Measurements from ENCODE around the gene SERINC4.
A peak's percentile ranks its signal among the peaks of the same experiment; 100 is the strongest.

Gene SERINC4

DNA sequence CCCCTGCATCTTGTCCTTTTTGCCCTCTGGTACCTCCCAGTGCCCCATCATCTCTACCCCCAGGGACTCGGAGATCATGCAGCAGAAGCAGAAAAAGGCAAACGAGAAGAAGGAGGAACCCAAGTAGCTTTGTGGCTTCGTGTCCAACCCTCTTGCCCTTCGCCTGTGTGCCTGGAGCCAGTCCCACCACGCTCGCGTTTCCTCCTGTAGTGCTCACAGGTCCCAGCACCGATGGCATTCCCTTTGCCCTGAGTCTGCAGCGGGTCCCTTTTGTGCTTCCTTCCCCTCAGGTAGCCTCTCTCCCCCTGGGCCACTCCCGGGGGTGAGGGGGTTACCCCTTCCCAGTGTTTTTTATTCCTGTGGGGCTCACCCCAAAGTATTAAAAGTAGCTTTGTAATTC, 6.4 kb downstream of the SERINC4 start:
- DNase-seq (ENCODE audit: low read depth), result no peak
- TF ChIP-seq, protein P1, sequence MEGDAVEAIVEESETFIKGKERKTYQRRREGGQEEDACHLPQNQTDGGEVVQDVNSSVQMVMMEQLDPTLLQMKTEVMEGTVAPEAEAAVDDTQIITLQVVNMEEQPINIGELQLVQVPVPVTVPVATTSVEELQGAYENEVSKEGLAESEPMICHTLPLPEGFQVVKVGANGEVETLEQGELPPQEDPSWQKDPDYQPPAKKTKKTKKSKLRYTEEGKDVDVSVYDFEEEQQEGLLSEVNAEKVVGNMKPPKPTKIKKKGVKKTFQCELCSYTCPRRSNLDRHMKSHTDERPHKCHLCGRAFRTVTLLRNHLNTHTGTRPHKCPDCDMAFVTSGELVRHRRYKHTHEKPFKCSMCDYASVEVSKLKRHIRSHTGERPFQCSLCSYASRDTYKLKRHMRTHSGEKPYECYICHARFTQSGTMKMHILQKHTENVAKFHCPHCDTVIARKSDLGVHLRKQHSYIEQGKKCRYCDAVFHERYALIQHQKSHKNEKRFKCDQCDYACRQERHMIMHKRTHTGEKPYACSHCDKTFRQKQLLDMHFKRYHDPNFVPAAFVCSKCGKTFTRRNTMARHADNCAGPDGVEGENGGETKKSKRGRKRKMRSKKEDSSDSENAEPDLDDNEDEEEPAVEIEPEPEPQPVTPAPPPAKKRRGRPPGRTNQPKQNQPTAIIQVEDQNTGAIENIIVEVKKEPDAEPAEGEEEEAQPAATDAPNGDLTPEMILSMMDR (IDR thresholded peaks at IDR 0.05; ENCODE audit: control insufficient read depth, insufficient read depth, low read depth, low read length, missing control alignments), result no peak
- peak overlapping the region; percentile 74 for H3K4me3 ChIP-seq (ENCODE audit: control insufficient read depth, low read depth, low read length)

DNA sequence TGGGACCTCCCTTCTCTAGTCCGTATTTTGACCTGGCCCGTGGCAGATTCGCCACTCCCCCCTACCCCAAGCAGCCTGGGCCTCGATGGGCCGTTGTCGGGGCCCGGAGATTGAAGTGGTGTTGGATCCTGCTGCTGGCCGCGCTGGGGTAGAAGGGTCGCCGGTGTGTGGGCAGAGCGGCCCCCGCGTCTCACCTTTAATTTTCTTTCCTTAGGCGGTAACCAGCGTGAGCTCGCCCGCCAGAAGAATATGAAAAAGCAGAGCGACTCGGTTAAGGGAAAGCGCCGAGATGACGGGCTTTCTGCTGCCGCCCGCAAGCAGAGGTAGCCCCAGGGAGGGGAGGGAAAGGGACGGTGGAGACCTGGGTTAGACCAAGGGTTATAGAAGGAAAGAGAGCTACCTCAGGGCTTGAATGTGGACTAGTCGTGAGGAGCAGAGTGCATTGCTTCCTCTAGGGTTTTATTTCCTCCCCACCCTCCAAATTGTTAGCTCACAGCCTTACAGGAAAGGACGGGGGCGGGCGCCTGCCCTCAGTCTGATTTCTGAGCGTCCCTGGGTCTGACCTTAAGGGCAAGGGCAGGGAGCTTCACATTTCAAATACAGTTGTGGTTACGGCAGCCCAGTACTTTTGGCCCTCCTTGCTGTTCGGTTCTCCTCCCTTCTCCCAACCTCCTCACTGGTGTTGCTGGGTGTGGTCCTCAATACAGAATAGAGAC, 7.1 kb downstream of the SERINC4 start:
- peak overlapping the region; percentile 74 for H3K4me3 ChIP-seq (ENCODE audit: control insufficient read depth, low read depth, low read length)
- no peak for DNase-seq (ENCODE audit: low read depth)
- TF ChIP-seq, protein P1 (IDR thresholded peaks at IDR 0.05; ENCODE audit: control insufficient read depth, insufficient read depth, low read depth, low read length, missing control alignments), result peak; percentile 25

DNA sequence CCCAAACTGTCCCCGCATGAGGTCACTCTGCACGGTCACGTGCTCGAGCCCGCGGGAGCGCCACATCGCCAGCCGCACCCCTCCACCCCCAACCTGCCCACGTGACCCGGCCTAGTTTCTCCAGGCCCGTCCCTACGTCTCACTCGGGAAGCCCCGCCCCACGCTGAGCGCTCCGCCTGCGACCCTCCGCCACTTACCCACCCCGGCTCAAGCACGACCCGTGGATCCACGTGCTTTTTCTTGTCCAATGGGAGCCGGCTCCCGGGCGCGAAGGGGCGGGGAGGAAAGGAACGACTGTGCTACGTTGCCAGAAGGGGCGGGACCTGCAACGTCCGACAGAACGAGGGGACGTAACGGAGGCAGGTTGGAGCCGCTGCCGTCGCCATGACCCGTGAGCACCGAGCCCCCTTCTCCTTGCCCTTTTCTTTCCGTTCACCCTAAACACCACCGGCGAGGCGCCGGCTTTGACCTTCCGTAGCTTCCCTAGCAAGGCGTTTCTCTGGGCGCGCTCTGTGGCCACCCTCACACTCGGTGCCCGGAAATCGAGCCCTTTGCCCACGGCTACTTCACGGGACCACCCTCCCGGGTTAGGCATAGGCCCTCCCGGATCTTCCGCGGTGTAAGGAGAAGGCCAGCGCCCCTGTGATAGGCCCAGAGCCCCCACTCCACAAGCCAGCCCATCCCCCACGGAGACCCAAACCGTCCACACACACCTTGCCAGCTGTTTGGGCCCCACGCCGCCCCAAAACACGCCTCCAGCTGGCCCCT, 7.8 kb downstream of the SERINC4 start, which contains the start of gene SERF2:
SERF2 (plus strand) TSS at position 328 of the 768 bp plus-strand sequence; CDS start at position 385, 57 bp downstream.
- TF ChIP-seq, protein P1 (IDR thresholded peaks at IDR 0.05; ENCODE audit: control insufficient read depth, insufficient read depth, low read depth, low read length, missing control alignments), result no peak
- DNase-seq (ENCODE audit: low read depth), result peak; percentile 97
- peak within 1 kb of the TSS; percentile 74 for H3K4me3 ChIP-seq (ENCODE audit: control insufficient read depth, low read depth, low read length)

DNA sequence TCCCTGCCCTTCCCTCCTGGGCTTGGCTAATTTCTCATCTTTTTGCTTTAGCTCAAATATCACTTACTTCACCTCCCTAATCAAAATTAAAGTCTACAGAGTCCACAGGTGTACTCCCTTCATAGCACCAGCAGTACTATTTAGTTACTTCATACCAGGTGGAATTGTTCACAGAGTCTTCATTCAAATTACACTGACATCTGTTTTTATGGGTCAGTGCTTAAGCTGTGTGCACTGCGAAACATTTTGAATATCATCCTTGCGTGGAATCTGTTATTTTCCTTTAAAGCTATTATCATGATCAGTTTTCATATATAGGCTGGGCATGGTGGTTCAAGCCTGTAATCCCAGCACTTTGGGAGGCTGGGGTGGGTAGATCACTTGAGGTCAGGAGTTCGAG, 10.6 kb downstream of the SERINC4 start:
- DNase-seq (ENCODE audit: low read depth), result no peak
- TF ChIP-seq, protein P1 (IDR thresholded peaks at IDR 0.05; ENCODE audit: control insufficient read depth, insufficient read depth, low read depth, low read length, missing control alignments), result no peak
- H3K4me3 ChIP-seq (ENCODE audit: control insufficient read depth, low read depth, low read length), result no peak overlapping the region

DNA sequence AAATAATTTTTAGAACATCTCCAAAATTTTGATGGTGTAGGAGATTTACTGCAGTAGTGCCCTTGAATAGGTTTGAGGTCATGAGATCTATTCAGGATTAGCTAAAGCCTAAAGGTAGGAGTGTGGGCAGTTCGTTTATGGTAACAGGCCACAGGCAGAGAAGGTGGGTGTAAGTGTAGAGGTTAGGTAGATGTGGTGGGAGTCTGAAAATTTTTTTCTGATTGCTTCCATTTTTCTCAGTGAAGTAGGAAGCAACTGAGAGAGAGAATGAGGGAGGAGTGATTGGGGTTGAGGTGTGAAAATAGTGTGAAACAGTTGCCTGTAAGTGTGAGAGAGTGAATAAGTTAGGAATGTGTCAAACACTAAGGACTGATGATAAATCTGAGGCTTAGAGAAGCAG, 21.0 kb downstream of the SERINC4 start:
- no peak for DNase-seq (ENCODE audit: low read depth)
- no peak overlapping the region for H3K4me3 ChIP-seq (ENCODE audit: control insufficient read depth, low read depth, low read length)
- TF ChIP-seq, protein P1 (IDR thresholded peaks at IDR 0.05; ENCODE audit: control insufficient read depth, insufficient read depth, low read depth, low read length, missing control alignments), result no peak

DNA sequence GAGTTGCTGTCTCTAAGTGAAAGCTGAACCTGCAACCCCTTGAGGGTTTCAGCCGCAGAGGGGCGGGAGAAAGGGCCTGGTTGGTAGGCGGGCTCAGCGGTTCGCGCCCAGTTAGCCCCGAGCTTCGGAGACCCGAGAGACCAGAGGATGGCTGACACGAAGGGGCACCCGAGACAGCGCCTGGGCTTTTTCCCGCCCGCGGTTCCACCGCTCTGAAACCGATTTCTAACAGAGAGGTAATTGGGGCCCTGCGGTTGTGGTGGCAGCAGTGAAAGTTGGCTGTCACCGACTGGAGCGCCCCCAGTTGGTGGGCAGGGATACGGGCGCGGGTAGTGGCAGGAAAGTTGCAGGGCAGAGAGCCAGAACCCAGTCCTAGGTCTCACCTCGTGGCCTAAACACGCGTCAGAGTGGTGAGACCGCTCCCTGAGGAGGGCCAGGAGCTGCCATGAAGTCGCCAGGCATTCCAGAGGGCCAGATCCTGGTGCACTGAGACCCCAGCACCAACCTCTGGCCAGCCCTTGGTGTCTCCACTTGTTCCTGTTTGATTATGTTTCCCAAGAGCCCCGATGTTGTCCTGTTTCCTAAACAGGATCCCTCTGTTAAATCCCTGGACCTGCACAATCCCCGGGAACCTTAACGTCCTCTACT, 22.6 kb downstream of the SERINC4 start:
- TF ChIP-seq, protein P1 (IDR thresholded peaks at IDR 0.05; ENCODE audit: control insufficient read depth, insufficient read depth, low read depth, low read length, missing control alignments), result peak; percentile 92
- H3K4me3 ChIP-seq (ENCODE audit: control insufficient read depth, low read depth, low read length), result peak overlapping the region; percentile 70
- DNase-seq (ENCODE audit: low read depth), result no peak
